B cell (primary cell): Measurements from ENCODE around the gene WASHC4. TPM values are rescaled to one million over a fixed set of nuclear protein-coding genes. Genes with fewer than 3 reads are reported as not detected.
A peak's percentile ranks its signal among the peaks of the same experiment; 100 is the strongest.

ENCODE experiments used
- ATAC-seq: fragments of 200-7000 bp; cut with Tn5 transposase; one replicate; pipeline ENCODE4 v1.10.0; 2021; ENCODE audit warnings: low read depth, mild to moderate bottlenecking, moderate number of reproducible peaks, moderate library complexity
- CTCF ChIA-PET: fragments of 350-600 bp; sonication (Branson Sonifier 250); formaldehyde crosslinking; loops from one replicate; lab custom pipeline; 2021; ENCODE audit warnings: antibody characterized with exemption, inconsistent platforms; lab: Charles Lee
- POLR2A ChIA-PET: fragments of 350-600 bp; sonication (Branson Sonifier 250); formaldehyde crosslinking; loops from one replicate; lab custom pipeline; 2021; ENCODE audit warnings: antibody characterized with exemption; lab: Charles Lee
- DNase-seq: peaks from one replicate; pipeline ENCODE4 v3.0.0; 2013
- H2AFZ ChIP-seq: 2 replicates; pipeline ENCODE4 v1.6.1; 2012; ENCODE audit warnings: mild to moderate bottlenecking, low read depth, low read length; ENCODE audit not compliant: insufficient read depth, poor library complexity, severe bottlenecking
- H3K27ac ChIP-seq, 2 donors: 1 replicate in 1 of 2; 2 replicates in 1 of 2; pipeline ENCODE4 v1.5.1; 2012 to 2013; ENCODE audit warnings: low read length in 2 of 2, mild to moderate bottlenecking in 2 of 2, moderate library complexity in 1 of 2
- H3K27me3 ChIP-seq, 4 experiments: fragments of 200-600 bp in 1 of 4; sonication (generic) in 1 of 4; replicated peaks in 1 of 4; 1 replicate in 2 of 4; 2 replicates in 2 of 4; pipeline versions ENCODE4 v1.6.1 to v1.7.0; 2013 to 2016; ENCODE audit warnings: low read length in 3 of 4, mild to moderate bottlenecking in 2 of 4, mixed read lengths in 1 of 4, moderate library complexity in 1 of 4; ENCODE audit not compliant: insufficient read depth in 4 of 4, control insufficient read depth in 3 of 4; ENCODE audit errors: control extremely low read depth in 1 of 4
- H3K36me3 ChIP-seq, 2 experiments: replicated peaks in 1 of 2; 1 replicate in 1 of 2; 2 replicates in 1 of 2; pipeline versions ENCODE4 v1.6.1 to v1.7.1; 2013; ENCODE audit warnings: low read length in 1 of 2; ENCODE audit not compliant: insufficient read depth in 2 of 2, control insufficient read depth in 1 of 2; ENCODE audit errors: control extremely low read depth in 1 of 2, extremely low read depth in 1 of 2
- H3K4me1 ChIP-seq, 2 donors: fragments of 200-600 bp in 1 of 2; sonication (generic) in 1 of 2; 1 replicate in 1 of 2; 2 replicates in 1 of 2; pipeline versions ENCODE4 v1.5.1 to v1.6.1; 2013 to 2017; ENCODE audit warnings: low read length in 2 of 2; ENCODE audit not compliant: control insufficient read depth in 2 of 2, insufficient read depth in 2 of 2
- H3K4me2 ChIP-seq: replicated peaks from 2 replicates; pipeline ENCODE3; 2012; ENCODE audit warnings: mild to moderate bottlenecking, low read depth, low read length; ENCODE audit not compliant: poor library complexity, severe bottlenecking
- H3K4me3 ChIP-seq, 5 experiments: fragments of 200-600 bp in 1 of 5; sonication (generic) in 1 of 5; 1 replicate in 3 of 5; 2 replicates in 2 of 5; pipeline versions ENCODE4 v1.5.1 to v1.7.0; 2011 to 2016; ENCODE audit warnings: low read length in 4 of 5, mild to moderate bottlenecking in 4 of 5, low read depth in 2 of 5, control low read depth in 1 of 5, moderate library complexity in 1 of 5; ENCODE audit not compliant: insufficient read depth in 1 of 5; ENCODE audit errors: control extremely low read depth in 1 of 5, extremely low read depth in 1 of 5
- H3K79me2 ChIP-seq: fragments of 200-600 bp; sonication (generic); one replicate; pipeline ENCODE4 v1.6.0; 2016; ENCODE audit warnings: low read length; ENCODE audit not compliant: control insufficient read depth, insufficient read depth
- H3K9ac ChIP-seq: fragments of 200-600 bp; sonication (generic); 2 replicates; pipeline ENCODE4 v1.6.1; 2017; ENCODE audit warnings: mild to moderate bottlenecking, low read length, moderate library complexity
- H3K9me3 ChIP-seq, 3 donors: one replicate each; pipeline versions ENCODE4 v1.6.1 to v1.7.1; 2013; ENCODE audit warnings: low read length in 2 of 3; ENCODE audit not compliant: control insufficient read depth in 2 of 3, insufficient read depth in 1 of 3; ENCODE audit errors: control extremely low read depth in 1 of 3
- H4K20me1 ChIP-seq: 2 replicates; pipeline ENCODE4 v1.6.0; 2012; ENCODE audit warnings: mild to moderate bottlenecking, low read length; ENCODE audit not compliant: insufficient read depth, control insufficient read depth, poor library complexity, severe bottlenecking
- H3K27ac Mint-ChIP-seq: one replicate; pipeline ENCODE4 v1.8.0; 2021; ENCODE audit warnings: mixed read lengths
- H3K27me3 Mint-ChIP-seq: one replicate; pipeline ENCODE4 v1.8.0; 2021; ENCODE audit warnings: mixed read lengths
- H3K4me1 Mint-ChIP-seq: one replicate; pipeline ENCODE4 v1.8.0; 2021; ENCODE audit warnings: mixed read lengths
- H3K4me3 Mint-ChIP-seq: one replicate; pipeline ENCODE4 v1.8.0; 2021; ENCODE audit warnings: mixed read lengths
- H3K9me3 Mint-ChIP-seq: one replicate; pipeline ENCODE4 v1.8.0; 2022; ENCODE audit warnings: mixed read lengths; ENCODE audit not compliant: insufficient read depth
- EZH2 ChIP-seq: IDR thresholded peaks from 2 replicates; pipeline ENCODE4 v1.6.1; 2012; ENCODE audit warnings: borderline replicate concordance, low read depth, mild to moderate bottlenecking, moderate library complexity, low read length; ENCODE audit not compliant: insufficient read depth, poor library complexity, severe bottlenecking
- WGBS: methylation state at CpG from one replicate; pipeline ENCODE4 v1.1.5; 2013; ENCODE audit warnings: missing lambda C conversion rate; ENCODE audit not compliant: insufficient coverage; 5-methylcytosine and 5-hydroxymethylcytosine counted together
- intact Hi-C: fragments of 100-400 bp; cut with micrococcal nuclease; formaldehyde crosslinking; loops from one replicate; pipeline ENCODE4 v1.10.0; 2022
- polyA plus RNA-seq: library from polyadenylated mRNA; depleted of rRNA; stranded (reverse); fragments of >200 nt; gene quantifications from 2 replicates; pipeline ENCODE4 v1.2.3, GENCODE V29; 2012
- total RNA-seq, 2 donors: library from RNA; stranded (reverse); fragments of 120-200 nt in 1 of 2; gene quantifications; 1 replicate in 1 of 2; 2 replicates in 1 of 2; pipeline versions ENCODE4 v1.2.3 to v1.2.4, GENCODE V29; 2013 to 2022
- TF ChIP-seq, protein P1 (sequence below): fragments of 200-600 bp; IDR thresholded peaks from one replicate; pipeline ENCODE4 v1.8.0; 2022; ENCODE audit warnings: antibody characterized with exemption, mild to moderate bottlenecking

Gene WASHC4
- total and polyA plus RNA-seq, 2 donors (not counting 1 experiment from before 2014, with no cell fraction given): 55.2 to 240 TPM

- ChIA-PET POLR2A (no interaction called here), CTCF (no interaction called here)
- no peak for TF ChIP-seq EZH2
- TF ChIP-seq, protein P1, sequence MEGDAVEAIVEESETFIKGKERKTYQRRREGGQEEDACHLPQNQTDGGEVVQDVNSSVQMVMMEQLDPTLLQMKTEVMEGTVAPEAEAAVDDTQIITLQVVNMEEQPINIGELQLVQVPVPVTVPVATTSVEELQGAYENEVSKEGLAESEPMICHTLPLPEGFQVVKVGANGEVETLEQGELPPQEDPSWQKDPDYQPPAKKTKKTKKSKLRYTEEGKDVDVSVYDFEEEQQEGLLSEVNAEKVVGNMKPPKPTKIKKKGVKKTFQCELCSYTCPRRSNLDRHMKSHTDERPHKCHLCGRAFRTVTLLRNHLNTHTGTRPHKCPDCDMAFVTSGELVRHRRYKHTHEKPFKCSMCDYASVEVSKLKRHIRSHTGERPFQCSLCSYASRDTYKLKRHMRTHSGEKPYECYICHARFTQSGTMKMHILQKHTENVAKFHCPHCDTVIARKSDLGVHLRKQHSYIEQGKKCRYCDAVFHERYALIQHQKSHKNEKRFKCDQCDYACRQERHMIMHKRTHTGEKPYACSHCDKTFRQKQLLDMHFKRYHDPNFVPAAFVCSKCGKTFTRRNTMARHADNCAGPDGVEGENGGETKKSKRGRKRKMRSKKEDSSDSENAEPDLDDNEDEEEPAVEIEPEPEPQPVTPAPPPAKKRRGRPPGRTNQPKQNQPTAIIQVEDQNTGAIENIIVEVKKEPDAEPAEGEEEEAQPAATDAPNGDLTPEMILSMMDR: no peak
- H3K4me1 ChIP-seq: peaks cover 9 to 47% of the 10 kb centered on the region in 2 donors
- peaks cover 44% of the 10 kb centered on the region for H3K4me1 Mint-ChIP-seq
- H4K20me1 ChIP-seq: peaks cover 80% of the 10 kb centered on the region
- no peak overlapping the region for H3K9ac ChIP-seq
- no peak for ATAC-seq
- H3K27me3 ChIP-seq: no peaks in the 10 kb centered on the region
- H3K9me3 Mint-ChIP-seq: no peaks in the 10 kb centered on the region
- H3K27ac ChIP-seq: peak overlapping the region in 1 of 2 donors; percentile 75
- H2AFZ ChIP-seq: no peak overlapping the region
- peaks cover 5 to 69% of the 10 kb centered on the region in 2 experiments for H3K36me3 ChIP-seq
- WGBS: no CpG with 5 or more reads among the region's 3 CpGs
- H3K27me3 Mint-ChIP-seq: no peaks in the 10 kb centered on the region
- H3K4me2 ChIP-seq: no peak overlapping the region
- peak overlapping the region; percentile 24 for H3K4me3 Mint-ChIP-seq
- H3K4me3 ChIP-seq: no peak overlapping the region
- H3K9me3 ChIP-seq: no peaks in the 10 kb centered on the region
- peaks cover 95% of the 10 kb centered on the region for H3K79me2 ChIP-seq
- no peak overlapping the region for H3K27ac Mint-ChIP-seq
- no peak for DNase-seq
- intact Hi-C loops: loop anchor here (5.0 kb wide), 1 partner anchor 34 kb away; no protein-coding TSS in a partner anchor
These were observed 5.6 kb downstream of the WASHC4 start for GRCh38 chr12:105113094-105113493.

GRCh38 chr12:105116969-105117368, 9.4 kb downstream of the WASHC4 start:
- peaks cover 27% of the 10 kb centered on the region for H3K4me1 Mint-ChIP-seq
- Histone ChIP-seq H3K79me2 (peaks cover 73% of the 10 kb centered on the region), H3K4me2 (no peak overlapping the region), H3K9ac (no peak overlapping the region), H3K27ac (no peak overlapping the region), H3K4me3 (no peak overlapping the region), H2AFZ (no peak overlapping the region), H3K36me3 (peaks cover 11 to 90% of the 10 kb centered on the region in 2 experiments), H4K20me1 (peaks cover 80% of the 10 kb centered on the region), H3K4me1 (peaks cover 2 to 25% of the 10 kb centered on the region in 2 donors), H3K27me3 (no peaks in the 10 kb centered on the region), H3K9me3 (no peaks in the 10 kb centered on the region)
- no peak for ATAC-seq
- DNase-seq: no peak
- CTCF ChIA-PET: no interaction called here
- no peaks in the 10 kb centered on the region for H3K27me3 Mint-ChIP-seq
- POLR2A ChIA-PET: no interaction called here
- no peak overlapping the region for H3K4me3 Mint-ChIP-seq
- TF ChIP-seq, protein P1: no peak
- TF ChIP-seq EZH2: no peak
- no peaks in the 10 kb centered on the region for H3K9me3 Mint-ChIP-seq
- WGBS: no CpG with 5 or more reads among the region's 1 CpG
- intact Hi-C loops: loop anchor here (5.0 kb wide), 1 partner anchor 40 kb away; no protein-coding TSS in a partner anchor
- no peak overlapping the region for H3K27ac Mint-ChIP-seq
